Lung (tissue), 12 donors: ENCODE results near the gene TCP10L. TPM values are rescaled to one million over a fixed set of nuclear protein-coding genes. Genes with fewer than 3 reads are reported as not detected.

Experiments used
- ATAC-seq: fragments of 200-7000 bp; cut with Tn5 transposase; one replicate; pipeline ENCODE4 v1.9.1; 2020; ENCODE audit warnings: moderate number of reproducible peaks; ENCODE audit not compliant: insufficient read depth, low FRiP score
- DNase-seq, 3 donors: peaks; one replicate each; pipeline ENCODE4 v3.0.0-alpha.2; 2013 to 2017
- H3K27ac ChIP-seq, 2 donors: one replicate each; pipeline ENCODE4 v1.5.1; 2013; ENCODE audit warnings: mild to moderate bottlenecking in 2 of 2, moderate library complexity in 2 of 2, control low read depth in 1 of 2, inconsistent platforms in 1 of 2, low read depth in 1 of 2, low read length in 1 of 2
- H3K27me3 ChIP-seq, 3 donors: one replicate each; pipeline ENCODE4 v1.5.1; 2013; ENCODE audit warnings: low read length in 2 of 3; ENCODE audit not compliant: control insufficient read depth in 3 of 3, insufficient read depth in 3 of 3
- H3K36me3 ChIP-seq, 4 donors: one replicate each; pipeline ENCODE4 v1.5.1; 2013; ENCODE audit warnings: low read length in 4 of 4, mild to moderate bottlenecking in 1 of 4, moderate library complexity in 1 of 4; ENCODE audit not compliant: control insufficient read depth in 4 of 4, insufficient read depth in 4 of 4
- H3K4me1 ChIP-seq, 5 donors: one replicate each; pipeline ENCODE4 v1.5.1; 2013; ENCODE audit warnings: low read length in 5 of 5, mild to moderate bottlenecking in 2 of 5, moderate library complexity in 1 of 5; ENCODE audit not compliant: control insufficient read depth in 5 of 5, insufficient read depth in 5 of 5
- H3K4me3 ChIP-seq: one replicate; pipeline ENCODE4 v1.5.1; 2013; ENCODE audit warnings: mild to moderate bottlenecking, control low read depth, moderate library complexity
- H3K9ac ChIP-seq, 2 donors: one replicate each; pipeline ENCODE4 v1.5.1; 2013; ENCODE audit warnings: low read length in 2 of 2, control low read depth in 1 of 2; ENCODE audit not compliant: insufficient read depth in 1 of 2
- H3K9me3 ChIP-seq, 4 donors: one replicate each; pipeline ENCODE4 v1.5.1; 2013; ENCODE audit warnings: low read length in 3 of 4, mild to moderate bottlenecking in 1 of 4, moderate library complexity in 1 of 4; ENCODE audit not compliant: control insufficient read depth in 4 of 4, insufficient read depth in 3 of 4
- CTCF ChIP-seq: IDR thresholded peaks from 2 replicates; pipeline ENCODE4 v1.5.1; 2012; ENCODE audit warnings: mild to moderate bottlenecking; ENCODE audit errors: control extremely low read depth, extremely low read depth
- WGBS, 2 donors: extraction: QIAGEN DNeasy Blood & Tissue Kit; methylation state at CpG; one replicate each; pipeline ENCODE4 v1.1.7; 2013; 5-methylcytosine and 5-hydroxymethylcytosine counted together
- polyA plus RNA-seq, 2 donors: library from polyadenylated mRNA; stranded (reverse); fragments of 200-250 nt; gene quantifications; one replicate each; pipeline ENCODE4 v1.2.1, GENCODE V29; 2013
- total RNA-seq, 2 donors: library from RNA; depleted of rRNA in 1 of 2; stranded (reverse); fragments of >200 nt in 1 of 2; gene quantifications; one replicate each; pipeline ENCODE4 v1.2.1, GENCODE V29; 2014 to 2021
- donor health status: control.
- donor health status: control.
- donor health status: Bipolar disorder and iron deficiency.
- donor health status: healthy.
- donor health status: DM: yes; HTN: yes; CAD: no.

TCP10L gene
- total and polyA plus RNA-seq, 4 donors, result 0.25 to 0.71 (median 0.54) TPM

GRCh38 chr21:32595431-32595830 lies 10.1 kb upstream of the TCP10L start:
- Histone ChIP-seq H3K27ac (no peak overlapping the region), H3K27me3 (no peaks in the 10 kb centered on the region), H3K4me1 (no peaks in the 10 kb centered on the region), H3K9me3 (no peaks in the 10 kb centered on the region), H3K9ac (no peak overlapping the region), H3K4me3 (no peak overlapping the region), H3K36me3 (peaks cover 0 to 8% (median 6%) of the 10 kb centered on the region in 4 donors)
- TF ChIP-seq CTCF, result no peak
- DNase-seq (no peak), ATAC-seq (no peak)
- WGBS, 2 donors, result 83 to 91% methylated on average over 11 of the region's 11 CpGs

DNA sequence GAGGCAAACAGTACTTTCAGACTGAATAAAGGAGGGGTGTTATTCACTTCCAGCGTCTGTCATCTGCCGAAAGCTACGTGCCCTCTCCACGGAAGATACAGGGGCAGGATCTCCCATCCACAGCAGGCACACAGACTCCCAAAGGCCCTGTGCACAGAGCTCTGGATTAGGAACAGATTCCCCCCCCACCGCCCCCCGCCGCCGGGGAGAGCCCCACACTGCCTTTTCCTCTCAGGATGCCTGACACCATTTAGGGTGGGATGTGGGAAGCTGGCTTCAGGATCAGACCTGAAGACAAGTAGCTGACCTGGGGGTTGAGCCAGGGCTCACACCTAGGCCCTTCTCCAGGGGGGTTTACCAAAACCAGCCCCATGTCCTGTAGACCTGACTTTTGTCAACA lies 8.4 kb upstream of the TCP10L start:
- H3K4me3 ChIP-seq, result no peak overlapping the region
- H3K27me3 ChIP-seq, result no peaks in the 10 kb centered on the region
- no peak overlapping the region for H3K9ac ChIP-seq
- DNase-seq, result no peak
- no peaks in the 10 kb centered on the region for H3K4me1 ChIP-seq
- ATAC-seq, result no peak
- no peak for TF ChIP-seq CTCF
- peaks cover 0 to 4% (median 2%) of the 10 kb centered on the region in 4 donors for H3K36me3 ChIP-seq
- 64 to 72% methylated on average over 8 of the region's 8 CpGs for WGBS, 2 donors
- H3K27ac ChIP-seq, result no peak overlapping the region
- no peaks in the 10 kb centered on the region for H3K9me3 ChIP-seq

GRCh38 chr21:32592929-32593502 lies 7.7 kb upstream of the TCP10L start:
- no peak for ATAC-seq
- no peaks in the 10 kb centered on the region for H3K9me3 ChIP-seq
- no peak overlapping the region for H3K9ac ChIP-seq
- no peaks in the 10 kb centered on the region for H3K4me1 ChIP-seq
- no peak for DNase-seq
- H3K4me3 ChIP-seq, result no peak overlapping the region
- no peaks in the 10 kb centered on the region for H3K27me3 ChIP-seq
- peaks cover 0 to 4% (median 2%) of the 10 kb centered on the region in 4 donors for H3K36me3 ChIP-seq
- H3K27ac ChIP-seq, result no peak overlapping the region
- no peak for TF ChIP-seq CTCF
- 54 to 77% methylated on average over 10 of the region's 10 CpGs for WGBS, 2 donors

DNA sequence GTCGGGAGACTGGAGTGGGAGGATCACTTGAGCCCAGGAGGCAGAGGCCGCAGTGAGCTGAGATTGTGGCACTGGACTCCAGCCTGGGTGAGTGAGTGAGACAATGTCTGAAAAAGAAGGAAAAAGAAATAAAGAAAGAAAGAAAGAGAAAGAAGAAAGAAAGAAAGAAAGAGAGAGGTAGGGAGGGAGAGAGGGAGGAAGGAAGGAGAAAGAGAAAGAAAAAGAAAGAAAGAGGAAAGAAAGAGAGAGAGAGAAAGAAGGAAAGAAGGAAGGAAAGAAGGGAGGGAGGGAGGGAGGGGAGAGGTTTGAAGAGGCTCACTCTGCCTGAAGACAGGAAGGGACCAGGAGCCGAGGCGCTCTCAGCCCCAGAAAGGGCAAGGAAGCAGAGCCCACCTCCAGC lies 4.8 kb upstream of the TCP10L start:
- DNase-seq (no peak), ATAC-seq (no peak)
- 77 to 85% methylated on average over 4 of the region's 4 CpGs for WGBS, 2 donors
- H3K27me3 ChIP-seq, result peaks cover 0 to 5% (median 0%) of the 10 kb centered on the region in 3 donors
- no peak overlapping the region for H3K9ac ChIP-seq
- no peak overlapping the region for H3K4me3 ChIP-seq
- no peak overlapping the region for H3K27ac ChIP-seq
- no peaks in the 10 kb centered on the region for H3K9me3 ChIP-seq
- no peaks in the 10 kb centered on the region for H3K4me1 ChIP-seq
- TF ChIP-seq CTCF, result no peak
- no peaks in the 10 kb centered on the region for H3K36me3 ChIP-seq
